ENCODE data around the gene LONP2.
"Not testable (repeated sequence)": the region's sequence is repeated elsewhere in the genome, so short reads cannot be mapped to it uniquely, and the experiment has no call there.

- TF ChIP-seq, protein P1, sequence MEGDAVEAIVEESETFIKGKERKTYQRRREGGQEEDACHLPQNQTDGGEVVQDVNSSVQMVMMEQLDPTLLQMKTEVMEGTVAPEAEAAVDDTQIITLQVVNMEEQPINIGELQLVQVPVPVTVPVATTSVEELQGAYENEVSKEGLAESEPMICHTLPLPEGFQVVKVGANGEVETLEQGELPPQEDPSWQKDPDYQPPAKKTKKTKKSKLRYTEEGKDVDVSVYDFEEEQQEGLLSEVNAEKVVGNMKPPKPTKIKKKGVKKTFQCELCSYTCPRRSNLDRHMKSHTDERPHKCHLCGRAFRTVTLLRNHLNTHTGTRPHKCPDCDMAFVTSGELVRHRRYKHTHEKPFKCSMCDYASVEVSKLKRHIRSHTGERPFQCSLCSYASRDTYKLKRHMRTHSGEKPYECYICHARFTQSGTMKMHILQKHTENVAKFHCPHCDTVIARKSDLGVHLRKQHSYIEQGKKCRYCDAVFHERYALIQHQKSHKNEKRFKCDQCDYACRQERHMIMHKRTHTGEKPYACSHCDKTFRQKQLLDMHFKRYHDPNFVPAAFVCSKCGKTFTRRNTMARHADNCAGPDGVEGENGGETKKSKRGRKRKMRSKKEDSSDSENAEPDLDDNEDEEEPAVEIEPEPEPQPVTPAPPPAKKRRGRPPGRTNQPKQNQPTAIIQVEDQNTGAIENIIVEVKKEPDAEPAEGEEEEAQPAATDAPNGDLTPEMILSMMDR (IDR thresholded peaks at IDR 0.05; ENCODE audit: low read length) = not testable (repeated sequence)
- not testable (repeated sequence) for TF ChIP-seq EZH2 (IDR thresholded peaks at IDR 0.05; ENCODE audit: borderline replicate concordance, low read length)
These were observed 69.8 kb downstream of the LONP2 start for GRCh38 chr16:48313905-48314304.
